DND-41 (cell line): ENCODE results near the gene HABP4.

Source experiments
- EZH2 ChIP-seq: IDR thresholded peaks from 3 replicates; pipeline ENCODE4 v1.6.1; 2012; ENCODE audit warnings: borderline replicate concordance, low read depth, mild to moderate bottlenecking, moderate library complexity, low read length, inconsistent platforms; ENCODE audit not compliant: severe bottlenecking
- TF ChIP-seq, protein P1 (sequence below): IDR thresholded peaks from 2 replicates; pipeline ENCODE4 v1.5.1; 2012; ENCODE audit warnings: borderline replicate concordance, low read length, moderate library complexity, mild to moderate bottlenecking; ENCODE audit not compliant: poor library complexity, severe bottlenecking; ENCODE audit errors: extremely low read depth

DNA sequence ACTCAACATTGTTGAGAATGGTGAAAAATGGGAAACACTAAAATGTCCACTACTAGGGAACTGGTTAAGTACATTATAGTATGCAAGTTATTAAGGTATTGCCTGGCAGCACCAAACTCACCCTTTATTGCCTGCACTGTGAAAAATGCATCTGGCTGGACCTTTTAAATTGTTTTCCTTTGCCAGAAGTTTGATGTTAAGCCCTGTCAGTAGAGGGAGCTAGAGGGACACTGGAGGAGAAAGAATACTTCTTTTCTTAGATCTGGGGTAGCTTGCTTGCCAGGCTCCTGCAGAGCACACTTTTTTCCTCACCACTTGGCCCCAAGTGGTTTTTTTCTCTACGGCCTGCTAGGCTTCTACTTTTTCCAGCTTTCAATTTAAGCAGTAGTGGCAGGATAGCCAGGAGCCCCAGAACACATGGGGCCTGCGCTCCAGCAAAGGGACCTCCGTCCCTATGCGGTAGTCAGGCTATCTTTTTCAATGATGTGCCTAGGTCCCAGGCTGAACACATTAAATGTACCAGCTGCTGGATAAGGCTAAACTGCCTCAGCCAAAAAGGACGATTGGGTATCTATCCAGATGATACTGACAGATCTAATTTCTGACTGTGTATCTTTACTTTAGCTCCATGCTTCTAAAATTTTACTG is 8.0 kb upstream of the HABP4 start:
- TF ChIP-seq, protein P1, sequence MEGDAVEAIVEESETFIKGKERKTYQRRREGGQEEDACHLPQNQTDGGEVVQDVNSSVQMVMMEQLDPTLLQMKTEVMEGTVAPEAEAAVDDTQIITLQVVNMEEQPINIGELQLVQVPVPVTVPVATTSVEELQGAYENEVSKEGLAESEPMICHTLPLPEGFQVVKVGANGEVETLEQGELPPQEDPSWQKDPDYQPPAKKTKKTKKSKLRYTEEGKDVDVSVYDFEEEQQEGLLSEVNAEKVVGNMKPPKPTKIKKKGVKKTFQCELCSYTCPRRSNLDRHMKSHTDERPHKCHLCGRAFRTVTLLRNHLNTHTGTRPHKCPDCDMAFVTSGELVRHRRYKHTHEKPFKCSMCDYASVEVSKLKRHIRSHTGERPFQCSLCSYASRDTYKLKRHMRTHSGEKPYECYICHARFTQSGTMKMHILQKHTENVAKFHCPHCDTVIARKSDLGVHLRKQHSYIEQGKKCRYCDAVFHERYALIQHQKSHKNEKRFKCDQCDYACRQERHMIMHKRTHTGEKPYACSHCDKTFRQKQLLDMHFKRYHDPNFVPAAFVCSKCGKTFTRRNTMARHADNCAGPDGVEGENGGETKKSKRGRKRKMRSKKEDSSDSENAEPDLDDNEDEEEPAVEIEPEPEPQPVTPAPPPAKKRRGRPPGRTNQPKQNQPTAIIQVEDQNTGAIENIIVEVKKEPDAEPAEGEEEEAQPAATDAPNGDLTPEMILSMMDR = peak; percentile 66
- no peak for TF ChIP-seq EZH2
